H1 (cell line): ENCODE results near the gene POLA1. TPM values are rescaled to one million over a fixed set of nuclear protein-coding genes. Genes with fewer than 3 reads are reported as not detected.

Experiments used
- BACH1 ChIP-seq: IDR thresholded peaks from 2 replicates; pipeline ENCODE4 v1.6.1; 2012; ENCODE audit warnings: low read length, improper control_type of control experiment
- CEBPB ChIP-seq: IDR thresholded peaks from 2 replicates; pipeline ENCODE4 v1.6.1; 2012; ENCODE audit warnings: low read depth, low read length
- EP300 ChIP-seq, 2 experiments: IDR thresholded peaks; 1 replicate in 1 of 2; 2 replicates in 1 of 2; pipeline ENCODE4 v1.6.1; 2011 to 2012; ENCODE audit warnings: low read depth in 2 of 2, low read length in 2 of 2, mild to moderate bottlenecking in 2 of 2, borderline replicate concordance in 1 of 2, inconsistent platforms in 1 of 2, moderate library complexity in 1 of 2
- KDM4A ChIP-seq: IDR thresholded peaks from one replicate; pipeline ENCODE4 v1.7.1; 2012; ENCODE audit warnings: low read depth, mild to moderate bottlenecking, moderate library complexity, low read length, inconsistent platforms; ENCODE audit not compliant: severe bottlenecking
- MAFK ChIP-seq: IDR thresholded peaks from 2 replicates; pipeline ENCODE4 v1.6.1; 2012; ENCODE audit warnings: low read depth, mild to moderate bottlenecking, improper control_type of control experiment, low read length
- RNF2 ChIP-seq: fragments of 200-900, 300-1000 bp; sonication (generic); IDR thresholded peaks from 2 replicates; pipeline ENCODE4 v1.7.1; 2016; ENCODE audit warnings: borderline replicate concordance, low read depth, mild to moderate bottlenecking, antibody characterized with exemption, low read length; ENCODE audit not compliant: poor library complexity, severe bottlenecking; ENCODE audit errors: missing control alignments
- polyA plus RNA-seq, 7 experiments: library from polyadenylated mRNA; depleted of rRNA in 3 of 7; stranded (reverse) in 5 of 7; unstranded in 2 of 7; fragments of >200 nt in 5 of 7; fragments of 200-250 nt in 2 of 7; gene quantifications; 1 replicate in 5 of 7; 2 replicates in 1 of 7; 4 replicates in 1 of 7; pipeline versions ENCODE4 v1.2.1 to v1.2.3, GENCODE V29; 2011 to 2013; ENCODE audit warnings: missing spikeins in 2 of 7, mixed read lengths in 2 of 7
- total RNA-seq: library from RNA; stranded (reverse); fragmentation: NEBNext Ultra II Directional; extraction: Animal tissue kit (Norgen Biotek cat#: 25700); gene quantifications from 2 replicates; pipeline ENCODE4 v1.2.1, GENCODE V29; 2021
- TF ChIP-seq, protein P1 (sequence below): fragments of 300-600 bp; sonication (generic); IDR thresholded peaks from 2 replicates; pipeline ENCODE4 v1.7.1; 2012; ENCODE audit warnings: low read length, moderate library complexity, mild to moderate bottlenecking, inconsistent platforms; ENCODE audit not compliant: insufficient replicate concordance
- TF ChIP-seq, protein P2 (sequence below): IDR thresholded peaks from 2 replicates; pipeline ENCODE4 v1.6.1; 2011; ENCODE audit warnings: low read length, improper control_type of control experiment

The POLA1 gene
- total and polyA plus RNA-seq, 2 of the 8 experiments (the other 6 are each of a cell fraction or from before 2014, with no cell fraction given) = 5.6 to 34.9 TPM

DNA sequence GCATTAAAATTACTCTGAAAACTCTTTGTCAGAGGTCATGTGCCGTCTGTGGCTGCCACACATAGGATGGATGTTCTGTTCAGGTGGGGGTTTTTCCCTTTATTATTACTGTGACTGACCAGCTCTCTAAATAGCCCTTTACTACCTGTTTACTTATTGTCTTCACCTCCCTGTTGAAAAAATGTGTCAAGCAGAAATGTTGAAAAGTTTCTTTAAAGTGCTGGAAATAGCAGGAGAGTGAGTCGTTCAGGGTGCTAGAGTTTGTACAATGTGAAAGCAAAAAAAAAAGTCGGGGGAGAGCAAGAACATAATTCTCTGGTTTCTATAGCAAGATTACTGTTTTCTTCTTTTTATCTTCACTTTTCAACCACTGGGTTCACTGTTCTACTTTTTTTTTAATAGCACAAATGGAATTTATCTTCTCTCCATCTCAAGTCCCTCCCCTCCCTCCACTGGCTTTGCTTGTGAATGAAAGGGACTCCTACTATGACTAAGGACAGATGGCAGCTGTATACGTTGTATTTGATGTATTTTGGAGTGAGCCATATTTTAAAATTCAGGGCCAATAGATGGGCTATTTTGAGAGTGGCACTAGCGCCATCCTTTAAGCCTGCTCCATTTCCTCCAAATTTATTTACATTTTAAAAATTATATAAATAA, 288.7 kb downstream of the POLA1 start (continued):
- TF ChIP-seq, protein P1, sequence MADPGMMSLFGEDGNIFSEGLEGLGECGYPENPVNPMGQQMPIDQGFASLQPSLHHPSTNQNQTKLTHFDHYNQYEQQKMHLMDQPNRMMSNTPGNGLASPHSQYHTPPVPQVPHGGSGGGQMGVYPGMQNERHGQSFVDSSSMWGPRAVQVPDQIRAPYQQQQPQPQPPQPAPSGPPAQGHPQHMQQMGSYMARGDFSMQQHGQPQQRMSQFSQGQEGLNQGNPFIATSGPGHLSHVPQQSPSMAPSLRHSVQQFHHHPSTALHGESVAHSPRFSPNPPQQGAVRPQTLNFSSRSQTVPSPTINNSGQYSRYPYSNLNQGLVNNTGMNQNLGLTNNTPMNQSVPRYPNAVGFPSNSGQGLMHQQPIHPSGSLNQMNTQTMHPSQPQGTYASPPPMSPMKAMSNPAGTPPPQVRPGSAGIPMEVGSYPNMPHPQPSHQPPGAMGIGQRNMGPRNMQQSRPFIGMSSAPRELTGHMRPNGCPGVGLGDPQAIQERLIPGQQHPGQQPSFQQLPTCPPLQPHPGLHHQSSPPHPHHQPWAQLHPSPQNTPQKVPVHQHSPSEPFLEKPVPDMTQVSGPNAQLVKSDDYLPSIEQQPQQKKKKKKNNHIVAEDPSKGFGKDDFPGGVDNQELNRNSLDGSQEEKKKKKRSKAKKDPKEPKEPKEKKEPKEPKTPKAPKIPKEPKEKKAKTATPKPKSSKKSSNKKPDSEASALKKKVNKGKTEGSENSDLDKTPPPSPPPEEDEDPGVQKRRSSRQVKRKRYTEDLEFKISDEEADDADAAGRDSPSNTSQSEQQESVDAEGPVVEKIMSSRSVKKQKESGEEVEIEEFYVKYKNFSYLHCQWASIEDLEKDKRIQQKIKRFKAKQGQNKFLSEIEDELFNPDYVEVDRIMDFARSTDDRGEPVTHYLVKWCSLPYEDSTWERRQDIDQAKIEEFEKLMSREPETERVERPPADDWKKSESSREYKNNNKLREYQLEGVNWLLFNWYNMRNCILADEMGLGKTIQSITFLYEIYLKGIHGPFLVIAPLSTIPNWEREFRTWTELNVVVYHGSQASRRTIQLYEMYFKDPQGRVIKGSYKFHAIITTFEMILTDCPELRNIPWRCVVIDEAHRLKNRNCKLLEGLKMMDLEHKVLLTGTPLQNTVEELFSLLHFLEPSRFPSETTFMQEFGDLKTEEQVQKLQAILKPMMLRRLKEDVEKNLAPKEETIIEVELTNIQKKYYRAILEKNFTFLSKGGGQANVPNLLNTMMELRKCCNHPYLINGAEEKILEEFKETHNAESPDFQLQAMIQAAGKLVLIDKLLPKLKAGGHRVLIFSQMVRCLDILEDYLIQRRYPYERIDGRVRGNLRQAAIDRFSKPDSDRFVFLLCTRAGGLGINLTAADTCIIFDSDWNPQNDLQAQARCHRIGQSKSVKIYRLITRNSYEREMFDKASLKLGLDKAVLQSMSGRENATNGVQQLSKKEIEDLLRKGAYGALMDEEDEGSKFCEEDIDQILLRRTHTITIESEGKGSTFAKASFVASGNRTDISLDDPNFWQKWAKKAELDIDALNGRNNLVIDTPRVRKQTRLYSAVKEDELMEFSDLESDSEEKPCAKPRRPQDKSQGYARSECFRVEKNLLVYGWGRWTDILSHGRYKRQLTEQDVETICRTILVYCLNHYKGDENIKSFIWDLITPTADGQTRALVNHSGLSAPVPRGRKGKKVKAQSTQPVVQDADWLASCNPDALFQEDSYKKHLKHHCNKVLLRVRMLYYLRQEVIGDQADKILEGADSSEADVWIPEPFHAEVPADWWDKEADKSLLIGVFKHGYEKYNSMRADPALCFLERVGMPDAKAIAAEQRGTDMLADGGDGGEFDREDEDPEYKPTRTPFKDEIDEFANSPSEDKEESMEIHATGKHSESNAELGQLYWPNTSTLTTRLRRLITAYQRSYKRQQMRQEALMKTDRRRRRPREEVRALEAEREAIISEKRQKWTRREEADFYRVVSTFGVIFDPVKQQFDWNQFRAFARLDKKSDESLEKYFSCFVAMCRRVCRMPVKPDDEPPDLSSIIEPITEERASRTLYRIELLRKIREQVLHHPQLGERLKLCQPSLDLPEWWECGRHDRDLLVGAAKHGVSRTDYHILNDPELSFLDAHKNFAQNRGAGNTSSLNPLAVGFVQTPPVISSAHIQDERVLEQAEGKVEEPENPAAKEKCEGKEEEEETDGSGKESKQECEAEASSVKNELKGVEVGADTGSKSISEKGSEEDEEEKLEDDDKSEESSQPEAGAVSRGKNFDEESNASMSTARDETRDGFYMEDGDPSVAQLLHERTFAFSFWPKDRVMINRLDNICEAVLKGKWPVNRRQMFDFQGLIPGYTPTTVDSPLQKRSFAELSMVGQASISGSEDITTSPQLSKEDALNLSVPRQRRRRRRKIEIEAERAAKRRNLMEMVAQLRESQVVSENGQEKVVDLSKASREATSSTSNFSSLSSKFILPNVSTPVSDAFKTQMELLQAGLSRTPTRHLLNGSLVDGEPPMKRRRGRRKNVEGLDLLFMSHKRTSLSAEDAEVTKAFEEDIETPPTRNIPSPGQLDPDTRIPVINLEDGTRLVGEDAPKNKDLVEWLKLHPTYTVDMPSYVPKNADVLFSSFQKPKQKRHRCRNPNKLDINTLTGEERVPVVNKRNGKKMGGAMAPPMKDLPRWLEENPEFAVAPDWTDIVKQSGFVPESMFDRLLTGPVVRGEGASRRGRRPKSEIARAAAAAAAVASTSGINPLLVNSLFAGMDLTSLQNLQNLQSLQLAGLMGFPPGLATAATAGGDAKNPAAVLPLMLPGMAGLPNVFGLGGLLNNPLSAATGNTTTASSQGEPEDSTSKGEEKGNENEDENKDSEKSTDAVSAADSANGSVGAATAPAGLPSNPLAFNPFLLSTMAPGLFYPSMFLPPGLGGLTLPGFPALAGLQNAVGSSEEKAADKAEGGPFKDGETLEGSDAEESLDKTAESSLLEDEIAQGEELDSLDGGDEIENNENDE = no peak
- TF ChIP-seq, protein P2, sequence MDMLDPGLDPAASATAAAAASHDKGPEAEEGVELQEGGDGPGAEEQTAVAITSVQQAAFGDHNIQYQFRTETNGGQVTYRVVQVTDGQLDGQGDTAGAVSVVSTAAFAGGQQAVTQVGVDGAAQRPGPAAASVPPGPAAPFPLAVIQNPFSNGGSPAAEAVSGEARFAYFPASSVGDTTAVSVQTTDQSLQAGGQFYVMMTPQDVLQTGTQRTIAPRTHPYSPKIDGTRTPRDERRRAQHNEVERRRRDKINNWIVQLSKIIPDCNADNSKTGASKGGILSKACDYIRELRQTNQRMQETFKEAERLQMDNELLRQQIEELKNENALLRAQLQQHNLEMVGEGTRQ = no peak
- no peak for TF ChIP-seq CEBPB
- TF ChIP-seq BACH1 = no peak
- no peak for TF ChIP-seq EP300 (IDR thresholded peaks at IDR 0.05; ENCODE audit: borderline replicate concordance in 1 of 2, low read depth in 2 of 2, low read length in 2 of 2)
- no peak for TF ChIP-seq MAFK
- no peak for TF ChIP-seq KDM4A
- TF ChIP-seq RNF2 = no peak
